H1 (cell line): Measurements from ENCODE around the gene ZNF846. TPM values are rescaled to one million over a fixed set of nuclear protein-coding genes. Genes with fewer than 3 reads are reported as not detected.

Source experiments
- CTCF ChIA-PET: fragments of 300-600 bp; sonication (Branson Sonifier 250); formaldehyde crosslinking; loops from one replicate; lab custom pipeline; 2021; ENCODE audit not compliant: partially characterized antibody; lab: Charles Lee
- POLR2A ChIA-PET: fragments of 300-600 bp; sonication (Branson Sonifier 250); formaldehyde crosslinking; loops from one replicate; lab custom pipeline; 2021; ENCODE audit warnings: inconsistent platforms; ENCODE audit not compliant: partially characterized antibody; lab: Charles Lee
- DNase-seq, 2 experiments: peaks; one replicate each; pipeline versions ENCODE4 v3.0.0 to v3.0.0-alpha.2; 2010 to 2022; ENCODE audit warnings: low spot score in 2 of 2, low read depth in 1 of 2, mixed read lengths in 1 of 2
- FAIRE-seq: peaks from 2 replicates; lab custom pipeline; 2011; peaks lifted over from hg19 to GRCh38; lab: Jason Lieb, UNC
- H2AFZ ChIP-seq: 2 replicates; pipeline ENCODE4 v1.8.1; 2012; ENCODE audit warnings: low read length, inconsistent platforms
- H2AK5ac ChIP-seq: 2 replicates; pipeline ENCODE4 v1.6.1; 2013; ENCODE audit warnings: low read depth, low read length
- H2BK120ac ChIP-seq: replicated peaks from 2 replicates; pipeline ENCODE3; 2013; ENCODE audit warnings: low read depth, low read length, inconsistent platforms
- H2BK12ac ChIP-seq: 2 replicates; pipeline ENCODE4 v1.6.1; 2013; ENCODE audit warnings: low read depth, low read length
- H2BK15ac ChIP-seq: 2 replicates; pipeline ENCODE4 v1.6.1; 2013; ENCODE audit warnings: low read length
- H2BK20ac ChIP-seq: 2 replicates; pipeline ENCODE4 v1.6.1; 2013; ENCODE audit warnings: low read length
- H2BK5ac ChIP-seq: 2 replicates; pipeline ENCODE4 v1.6.1; 2013; ENCODE audit warnings: low read depth, low read length
- H3K14ac ChIP-seq: 2 replicates; pipeline ENCODE4 v1.6.1; 2013; ENCODE audit warnings: inconsistent platforms; ENCODE audit not compliant: insufficient read length
- H3K18ac ChIP-seq: 2 replicates; pipeline ENCODE4 v1.6.1; 2013; ENCODE audit warnings: low read length; ENCODE audit errors: extremely low read depth
- H3K23ac ChIP-seq: 2 replicates; pipeline ENCODE4 v1.6.1; 2013; ENCODE audit warnings: inconsistent platforms; ENCODE audit not compliant: insufficient read length
- H3K23me2 ChIP-seq: 2 replicates; pipeline ENCODE4 v1.6.1; 2013; ENCODE audit warnings: low read depth, low read length
- H3K27ac ChIP-seq: 2 replicates; pipeline ENCODE4 v1.6.1; 2011; ENCODE audit warnings: low read depth, low read length, inconsistent platforms
- H3K27me3 ChIP-seq, 4 experiments: replicated peaks in 1 of 4; 1 replicate in 1 of 4; 2 replicates in 3 of 4; pipeline versions ENCODE4 v1.6.1 to v1.8.1; 2011 to 2013; ENCODE audit warnings: low read length in 3 of 4, mild to moderate bottlenecking in 3 of 4, inconsistent platforms in 2 of 4, mixed read lengths in 2 of 4, moderate library complexity in 1 of 4; ENCODE audit not compliant: control insufficient read depth in 3 of 4, insufficient read depth in 3 of 4; ENCODE audit errors: extremely low read depth in 1 of 4
- H3K36me3 ChIP-seq, 4 experiments: 2 replicates each; pipeline versions ENCODE4 v1.6.1 to v1.8.1; 2011 to 2013; ENCODE audit warnings: mild to moderate bottlenecking in 4 of 4, low read length in 3 of 4, moderate library complexity in 2 of 4, control low read depth in 1 of 4, inconsistent platforms in 1 of 4; ENCODE audit not compliant: insufficient read depth in 4 of 4, control insufficient read depth in 2 of 4
- H3K4ac ChIP-seq: replicated peaks from 2 replicates; pipeline ENCODE3; 2013; ENCODE audit warnings: low read length, low read depth, mixed read lengths, inconsistent platforms; ENCODE audit not compliant: insufficient read length
- H3K4me1 ChIP-seq, 4 experiments: replicated peaks in 1 of 4; 1 replicate in 1 of 4; 2 replicates in 3 of 4; pipeline versions ENCODE4 v1.6.1 to v1.8.1; 2011 to 2013; ENCODE audit warnings: low read length in 3 of 4, inconsistent platforms in 2 of 4, mixed read lengths in 1 of 4; ENCODE audit not compliant: insufficient read depth in 4 of 4, control insufficient read depth in 3 of 4
- H3K4me2 ChIP-seq, 2 experiments: 2 replicates each; pipeline versions ENCODE4 v1.6.1 to v1.8.1; 2011 to 2013; ENCODE audit warnings: low read depth in 2 of 2, low read length in 2 of 2, control low read depth in 1 of 2, inconsistent platforms in 1 of 2, mild to moderate bottlenecking in 1 of 2; ENCODE audit not compliant: insufficient read depth in 1 of 2
- H3K4me3 ChIP-seq, 4 experiments: fragments of 200-600, 300-600 bp in 1 of 4; sonication (generic), shearing (Covaris generic), sonication (Bioruptor Twin) in 1 of 4; 2 replicates each; pipeline versions ENCODE4 v1.5.1 to v1.8.1; 2011 to 2016; ENCODE audit warnings: low read length in 4 of 4, low read depth in 3 of 4, control low read depth in 2 of 4, inconsistent platforms in 2 of 4, mild to moderate bottlenecking in 2 of 4, mixed read lengths in 1 of 4, moderate library complexity in 1 of 4; ENCODE audit not compliant: insufficient read depth in 2 of 4; ENCODE audit errors: extremely low read depth in 1 of 4
- H3K56ac ChIP-seq: replicated peaks from 2 replicates; pipeline ENCODE3; 2013; ENCODE audit warnings: low read depth, mild to moderate bottlenecking, mixed read lengths, low read length, inconsistent platforms; ENCODE audit not compliant: insufficient read length
- H3K79me1 ChIP-seq: 2 replicates; pipeline ENCODE4 v1.6.1; 2013; ENCODE audit warnings: low read depth, low read length, control low read depth
- H3K79me2 ChIP-seq, 2 experiments: 2 replicates each; pipeline versions ENCODE4 v1.6.1 to v1.8.1; 2012 to 2013; ENCODE audit warnings: low read length in 2 of 2, mild to moderate bottlenecking in 2 of 2, inconsistent platforms in 1 of 2; ENCODE audit not compliant: insufficient read depth in 2 of 2, control insufficient read depth in 1 of 2
- H3K9ac ChIP-seq, 4 experiments: replicated peaks in 1 of 4; 1 replicate in 1 of 4; 2 replicates in 3 of 4; pipeline versions ENCODE4 v1.6.1 to v1.8.1; 2011 to 2013; ENCODE audit warnings: low read depth in 3 of 4, low read length in 3 of 4, control low read depth in 2 of 4, mild to moderate bottlenecking in 2 of 4, moderate library complexity in 2 of 4, inconsistent platforms in 1 of 4; ENCODE audit errors: extremely low read depth in 1 of 4
- H3K9me3 ChIP-seq, 2 experiments: 2 replicates each; pipeline versions ENCODE4 v1.6.1 to v1.8.1; 2012 to 2013; ENCODE audit warnings: mild to moderate bottlenecking in 2 of 2, moderate library complexity in 2 of 2, control low read depth in 1 of 2, inconsistent platforms in 1 of 2, low read depth in 1 of 2, low read length in 1 of 2, mixed read lengths in 1 of 2; ENCODE audit not compliant: insufficient read depth in 2 of 2
- H4K20me1 ChIP-seq, 2 experiments: replicated peaks in 1 of 2; 2 replicates each; pipeline versions ENCODE3 to v1.8.1; 2011 to 2013; ENCODE audit warnings: inconsistent platforms in 2 of 2, low read length in 2 of 2, mild to moderate bottlenecking in 1 of 2; ENCODE audit not compliant: insufficient read depth in 2 of 2, control insufficient read depth in 1 of 2
- H4K5ac ChIP-seq: 2 replicates; pipeline ENCODE4 v1.6.1; 2013; ENCODE audit warnings: low read length, low read depth, mixed read lengths, inconsistent platforms; ENCODE audit not compliant: insufficient read length
- H4K8ac ChIP-seq: 2 replicates; pipeline ENCODE4 v1.8.0; 2013; ENCODE audit warnings: mild to moderate bottlenecking, moderate library complexity, low read length, inconsistent platforms; ENCODE audit not compliant: insufficient read depth; ENCODE audit errors: extremely low read depth
- H4K91ac ChIP-seq: replicated peaks from 2 replicates; pipeline ENCODE3; 2013; ENCODE audit warnings: low read length, mixed read lengths, inconsistent platforms; ENCODE audit not compliant: insufficient read length
- CREB1 ChIP-seq: IDR thresholded peaks from 2 replicates; pipeline ENCODE4 v1.6.1; 2012; ENCODE audit warnings: inconsistent platforms
- CTCF ChIP-seq, 3 experiments: IDR thresholded peaks; 1 replicate in 2 of 3; 2 replicates in 1 of 3; pipeline versions ENCODE4 v1.5.1 to v1.6.1; 2011; ENCODE audit warnings: low read length in 3 of 3, mild to moderate bottlenecking in 3 of 3, inconsistent platforms in 2 of 3, low read depth in 1 of 3, moderate library complexity in 1 of 3; ENCODE audit not compliant: insufficient read depth in 1 of 3; ENCODE audit errors: control extremely low read depth in 1 of 3
- KDM5A ChIP-seq: fragments of 200-600 bp; IDR thresholded peaks from 2 replicates; pipeline ENCODE4 v1.7.1; 2012; ENCODE audit warnings: mild to moderate bottlenecking, low read length, inconsistent platforms, mixed read lengths
- RBBP5 ChIP-seq: IDR thresholded peaks from 2 replicates; pipeline ENCODE4 v1.7.1; 2012; ENCODE audit warnings: low read depth, mild to moderate bottlenecking, inconsistent platforms, low read length, moderate library complexity, borderline replicate concordance
- TAF7 ChIP-seq: optimal IDR thresholded peaks from 2 replicates; pipeline ENCODE3; 2011; ENCODE audit warnings: low read depth, mild to moderate bottlenecking, inconsistent platforms, low read length, moderate library complexity, borderline replicate concordance
- TBP ChIP-seq: IDR thresholded peaks from 2 replicates; pipeline ENCODE4 v1.6.1; 2011; ENCODE audit warnings: low read depth, low read length, improper control_type of control experiment
- TEAD4 ChIP-seq: IDR thresholded peaks from 2 replicates; pipeline ENCODE4 v1.6.1; 2012; ENCODE audit warnings: low read depth, low read length, inconsistent platforms, mixed read lengths
- WGBS, 2 experiments: shearing (Covaris generic) in 1 of 2; methylation state at CpG; one replicate each; pipeline versions ENCODE4 v1.1.6 to v1.1.7; 2013 to 2015; ENCODE audit warnings: low lambda C conversion rate in 2 of 2, mixed read lengths in 2 of 2, inconsistent platforms in 1 of 2, low coverage in 1 of 2, missing lambda C conversion rate in 1 of 2; ENCODE audit not compliant: insufficient replicate concordance in 2 of 2, insufficient coverage in 1 of 2, insufficient read length in 1 of 2; ENCODE audit errors: extremely low coverage in 1 of 2, missing lambda C conversion rate in 1 of 2; 5-methylcytosine and 5-hydroxymethylcytosine counted together
- polyA plus RNA-seq, 7 experiments: library from polyadenylated mRNA; depleted of rRNA in 3 of 7; stranded (reverse) in 5 of 7; unstranded in 2 of 7; fragments of >200 nt in 5 of 7; fragments of 200-250 nt in 2 of 7; gene quantifications; 1 replicate in 5 of 7; 2 replicates in 1 of 7; 4 replicates in 1 of 7; pipeline versions ENCODE4 v1.2.1 to v1.2.3, GENCODE V29; 2011 to 2013; ENCODE audit warnings: missing spikeins in 2 of 7, mixed read lengths in 2 of 7
- total RNA-seq: library from RNA; stranded (reverse); fragmentation: NEBNext Ultra II Directional; extraction: Animal tissue kit (Norgen Biotek cat#: 25700); gene quantifications from 2 replicates; pipeline ENCODE4 v1.2.1, GENCODE V29; 2021

Gene ZNF846
- total and polyA plus RNA-seq, 2 of the 8 experiments (the other 6 are each of a cell fraction or from before 2014, with no cell fraction given): 4.5 to 9.0 TPM

- TF ChIP-seq TBP (no peak), TAF7 (no peak), TEAD4 (no peak), CREB1 (no peak), CTCF (IDR thresholded peaks at IDR 0.05; ENCODE audit: control extremely low read depth in 1 of 3, insufficient read depth in 1 of 3, low read depth in 1 of 3, low read length in 3 of 3) (no peak), KDM5A (no peak), RBBP5 (no peak)
- Histone ChIP-seq H4K91ac (no peak overlapping the region), H3K18ac (no peak overlapping the region), H4K8ac (no peak overlapping the region; the same call in 1 of the 2 replicates), H4K5ac (no peak overlapping the region), H2BK120ac (no peak overlapping the region), H3K9me3 (no peaks in the 10 kb centered on the region), H2BK15ac (no peak overlapping the region), H2BK12ac (no peak overlapping the region), H3K23me2 (no peaks in the 10 kb centered on the region), H3K4me3 (no peak overlapping the region), H3K36me3 (peaks cover 7 to 23% (median 14%) of the 10 kb centered on the region in 4 experiments), H3K4ac (no peak overlapping the region), H2BK5ac (no peak overlapping the region), H3K27ac (no peak overlapping the region), H3K79me1 (no peaks in the 10 kb centered on the region; the same call in 1 of the 2 replicates), H3K4me1 (no peaks in the 10 kb centered on the region), H2AFZ (no peak overlapping the region), H3K9ac (no peak overlapping the region), H3K79me2 (peaks cover 0 to 4% of the 10 kb centered on the region in 2 experiments; a peak in 1 of 4 replicates), H3K4me2 (no peak overlapping the region), H2BK20ac (no peak overlapping the region), H2AK5ac (no peak overlapping the region), H4K20me1 (peaks cover 0 to 1% of the 10 kb centered on the region in 2 experiments), H3K23ac (no peak overlapping the region), H3K56ac (no peak overlapping the region), H3K14ac (no peak overlapping the region), H3K27me3 (no peaks in the 10 kb centered on the region)
- ChIA-PET CTCF (interaction anchor here (0.6 to 1.6 kb wide), 2 partner anchors 13 to 846 kb away, joined by 3 to 6 read pairs; no protein-coding TSS in a partner anchor), POLR2A (interaction anchor here (1.1 kb wide), 1 partner anchor 9 kb away, joined by 4 read pairs; the partner anchor contains the start of gene FBXL12)
- FAIRE-seq: no peak
- WGBS, 2 experiments: 88% methylated on average over 11 of the region's 11 CpGs; no CpG with 5 or more reads in 1 of the 2 experiments
- DNase-seq: no peak
Measured at GRCh38 chr19:9808855-9809824, 40.6 kb upstream of the ZNF846 start.
